Testis (tissue), 3 donors: ENCODE results near the gene RNF183. TPM values are rescaled to one million over a fixed set of nuclear protein-coding genes. Genes with fewer than 3 reads are reported as not detected.

ENCODE experiments used
- DNase-seq: peaks from one replicate; pipeline ENCODE4 v3.0.0-alpha.2; 2019
- H3K27ac ChIP-seq, 2 donors: fragments of 200-600 bp; sonication (generic); one replicate each; pipeline ENCODE4 v1.5.1; 2019
- H3K27me3 ChIP-seq: fragments of 200-600 bp; sonication (generic); one replicate; pipeline ENCODE4 v1.5.1; 2019
- H3K36me3 ChIP-seq: fragments of 200-600 bp; sonication (generic); one replicate; pipeline ENCODE4 v1.5.1; 2017; ENCODE audit warnings: low read depth; ENCODE audit errors: missing control alignments
- H3K4me1 ChIP-seq: fragments of 200-600 bp; sonication (generic); one replicate; pipeline ENCODE4 v1.5.1; 2019
- H3K4me3 ChIP-seq, 2 donors: fragments of 200-600 bp; sonication (generic); one replicate each; pipeline ENCODE4 v1.5.1; 2017 to 2019
- H3K9me3 ChIP-seq: fragments of 200-600 bp; sonication (generic); one replicate; pipeline ENCODE4 v1.5.1; 2017
- CTCF ChIP-seq, 3 experiments: fragments of 450-650 bp in 2 of 3; fragments of 200-600 bp in 1 of 3; sonication (generic) in 1 of 3; IDR thresholded peaks; one replicate each; pipeline ENCODE4 v1.5.1; 2016 to 2019; ENCODE audit warnings: antibody characterized with exemption in 3 of 3, mild to moderate bottlenecking in 2 of 3, moderate library complexity in 1 of 3
- POLR2A ChIP-seq: fragments of 450-650 bp; IDR thresholded peaks from one replicate; pipeline ENCODE4 v1.6.1; 2017; ENCODE audit warnings: antibody characterized with exemption, mild to moderate bottlenecking, moderate library complexity
- intact Hi-C: fragments of 100-400 bp; cut with DNase I; formaldehyde crosslinking; loops from one replicate; pipeline ENCODE4 v1.15.1; 2023; ENCODE audit warnings: low total_unique reads
- polyA plus RNA-seq: library from polyadenylated mRNA; stranded (reverse); fragments of 350-450 nt; fragmentation: Illumina TruSeq; extraction: RNeasy Lipid Tissue Mini Kit (QIAGEN cat#74804); gene quantifications from one replicate; pipeline ENCODE4 v1.2.3, GENCODE V29; 2014; ENCODE audit warnings: low read depth, low replicate concordance; ENCODE audit not compliant: insufficient read depth
- total RNA-seq, 2 donors: library from RNA; depleted of rRNA; stranded (reverse); fragments of >200 nt; gene quantifications; one replicate each; pipeline ENCODE4 v1.2.3, GENCODE V29; 2016

Gene RNF183
- total and polyA plus RNA-seq, 3 donors from 2014 or later = 1.7 to 7.5 (median 1.9) TPM

- Histone ChIP-seq H3K27ac (no peak overlapping the region), H3K36me3 (no peaks in the 10 kb centered on the region), H3K4me1 (no peaks in the 10 kb centered on the region), H3K9me3 (no peaks in the 10 kb centered on the region), H3K27me3 (no peaks in the 10 kb centered on the region), H3K4me3 (no peak overlapping the region)
- intact Hi-C loops = no loop called here
- DNase-seq = no peak
- no peak for TF ChIP-seq POLR2A
- TF ChIP-seq CTCF (IDR thresholded peaks at IDR 0.05) = no peak
Observed at GRCh38 chr9:113247640-113248039, 55.5 kb downstream of the RNF183 start.

Other genes starting within 250 kb of the RNF183 start
- 1 to 10 TPM; 3.4 to 3.5 TPM for gene ZFP37, start 246.7 kb downstream of the RNF183 start, total RNA-seq
- gene ZFP37, start 246.7 kb downstream of the RNF183 start, polyA plus RNA-seq = 1.3 TPM
- 10 to 100 TPM; 40.3 to 42.4 TPM for gene SLC31A2, start 152.4 kb downstream of the RNF183 start, total RNA-seq
- 38.8 TPM for gene SLC31A2, start 152.4 kb downstream of the RNF183 start, polyA plus RNA-seq
- gene FKBP15, start 82.1 kb downstream of the RNF183 start, total RNA-seq = 10 to 100 TPM; 23.1 to 23.5 TPM
- gene FKBP15, start 82.1 kb downstream of the RNF183 start, polyA plus RNA-seq = 14.7 TPM
- 10 to 100 TPM; 12.3 to 21.9 TPM for gene SLC31A1, start 81.8 kb downstream of the RNF183 start, total RNA-seq
- gene SLC31A1, start 81.8 kb downstream of the RNF183 start, polyA plus RNA-seq = 15.3 TPM
- gene CDC26, start 27.8 kb downstream of the RNF183 start, total RNA-seq = 10 to 100 TPM; 17.9 to 19.8 TPM
- 27.5 TPM for gene CDC26, start 27.8 kb downstream of the RNF183 start, polyA plus RNA-seq
- 10 to 100 TPM; 29.9 to 30.3 TPM for gene PRPF4, start 27.7 kb downstream of the RNF183 start, total RNA-seq
- 27.3 TPM for gene PRPF4, start 27.7 kb downstream of the RNF183 start, polyA plus RNA-seq
- 10 to 100 TPM in 1 of 2 donors, 1 to 10 TPM in 1; 6.8 to 10.2 TPM for gene WDR31, start 36.9 kb upstream of the RNF183 start, total RNA-seq
- 18.2 TPM for gene WDR31, start 36.9 kb upstream of the RNF183 start, polyA plus RNA-seq
- gene BSPRY, start 46.2 kb upstream of the RNF183 start, total RNA-seq = 10 to 100 TPM in 1 of 2 donors, 1 to 10 TPM in 1; 8.8 to 14.2 TPM
- gene BSPRY, start 46.2 kb upstream of the RNF183 start, polyA plus RNA-seq = 4.5 TPM
- gene HDHD3, start 73.6 kb upstream of the RNF183 start, total RNA-seq = 10 to 100 TPM; 22.9 to 32.9 TPM
- gene HDHD3, start 73.6 kb upstream of the RNF183 start, polyA plus RNA-seq = 13.8 TPM
- gene ALAD, start 97.9 kb upstream of the RNF183 start, total RNA-seq = 10 to 100 TPM; 52.8 to 58.6 TPM
- gene ALAD, start 97.9 kb upstream of the RNF183 start, polyA plus RNA-seq = 44.8 TPM
- 10 to 100 TPM; 76.8 to 93.3 TPM for gene POLE3, start 107.3 kb upstream of the RNF183 start, total RNA-seq
- gene POLE3, start 107.3 kb upstream of the RNF183 start, polyA plus RNA-seq = 87.3 TPM
- 10 to 100 TPM; 41.7 to 71.3 TPM for gene C9orf43, start 107.4 kb upstream of the RNF183 start, total RNA-seq
- gene C9orf43, start 107.4 kb upstream of the RNF183 start, polyA plus RNA-seq = 109 TPM
- gene RGS3, start 160.4 kb upstream of the RNF183 start, total RNA-seq = 100 to 1,000 TPM; 119 to 125 TPM
- gene RGS3, start 160.4 kb upstream of the RNF183 start, polyA plus RNA-seq = 84.8 TPM